Karpas-422 (cell line): Measurements from ENCODE around the gene TAF4B. TPM values are rescaled to one million over a fixed set of nuclear protein-coding genes. Genes with fewer than 3 reads are reported as not detected.

Source experiments
- DNase-seq: peaks from one replicate; pipeline ENCODE4 v3.0.0-alpha.2; 2015
- H2AFZ ChIP-seq: fragments of 200-600 bp; sonication (generic); 2 replicates; pipeline ENCODE4 v1.6.1; 2014; ENCODE audit warnings: antibody characterized with exemption, low read length, mixed read lengths
- H3K27ac ChIP-seq: fragments of 200-600 bp; sonication (generic); 2 replicates; pipeline ENCODE4 v1.5.1; 2014; ENCODE audit warnings: mild to moderate bottlenecking, low read length, moderate library complexity
- H3K27me3 ChIP-seq: fragments of 200-600 bp; sonication (generic); 2 replicates; pipeline ENCODE4 v1.6.1; 2014; ENCODE audit warnings: low read length, mixed read lengths
- H3K36me3 ChIP-seq: fragments of 200-600 bp; sonication (generic); 2 replicates; pipeline ENCODE4 v1.6.1; 2014; ENCODE audit warnings: low read length, mixed read lengths; ENCODE audit not compliant: insufficient read depth
- H3K4me1 ChIP-seq: fragments of 200-600 bp; sonication (generic); 2 replicates; pipeline ENCODE4 v1.6.1; 2014; ENCODE audit warnings: mild to moderate bottlenecking, low read length, mixed read lengths
- H3K4me2 ChIP-seq: fragments of 200-600 bp; sonication (generic); 2 replicates; pipeline ENCODE4 v1.6.1; 2014; ENCODE audit warnings: low read length, low read depth, mild to moderate bottlenecking; ENCODE audit not compliant: poor library complexity, severe bottlenecking
- H3K4me3 ChIP-seq: fragments of 200-600 bp; sonication (generic); 2 replicates; pipeline ENCODE4 v1.5.1; 2014; ENCODE audit warnings: mild to moderate bottlenecking, antibody characterized with exemption, low read length, mixed read lengths
- H3K79me2 ChIP-seq: fragments of 200-600 bp; sonication (generic); 2 replicates; pipeline ENCODE4 v1.6.1; 2014; ENCODE audit warnings: mild to moderate bottlenecking, low read length, mixed read lengths
- H3K9ac ChIP-seq: fragments of 200-600 bp; sonication (generic); 2 replicates; pipeline ENCODE4 v1.6.0; 2014; ENCODE audit warnings: low read length
- H3K9me2 ChIP-seq: fragments of 200-600 bp; sonication (generic), shearing (Covaris generic); replicated peaks from 2 replicates; pipeline ENCODE4 v1.6.0; 2014; ENCODE audit warnings: mild to moderate bottlenecking, low read length, moderate library complexity; ENCODE audit not compliant: insufficient read depth
- H3K9me3 ChIP-seq: fragments of 300-700, 200-600 bp; sonication (generic); 2 replicates; pipeline ENCODE4 v1.6.1; 2014; ENCODE audit warnings: low read length, mixed read lengths
- H4K20me1 ChIP-seq: fragments of 200-600 bp; sonication (generic); 2 replicates; pipeline ENCODE4 v1.6.1; 2014; ENCODE audit warnings: mild to moderate bottlenecking, antibody characterized with exemption, low read length, low read depth; ENCODE audit not compliant: insufficient read depth
- total RNA-seq: library from RNA; depleted of rRNA; stranded (reverse); fragments of >200 nt; shearing (Covaris generic); gene quantifications from 2 replicates; pipeline ENCODE4 v1.2.3, GENCODE V29; 2014; ENCODE audit warnings: low replicate concordance

The TAF4B gene
- total RNA-seq, 1 experiment from 2014 or later = 71.1 TPM

DNA sequence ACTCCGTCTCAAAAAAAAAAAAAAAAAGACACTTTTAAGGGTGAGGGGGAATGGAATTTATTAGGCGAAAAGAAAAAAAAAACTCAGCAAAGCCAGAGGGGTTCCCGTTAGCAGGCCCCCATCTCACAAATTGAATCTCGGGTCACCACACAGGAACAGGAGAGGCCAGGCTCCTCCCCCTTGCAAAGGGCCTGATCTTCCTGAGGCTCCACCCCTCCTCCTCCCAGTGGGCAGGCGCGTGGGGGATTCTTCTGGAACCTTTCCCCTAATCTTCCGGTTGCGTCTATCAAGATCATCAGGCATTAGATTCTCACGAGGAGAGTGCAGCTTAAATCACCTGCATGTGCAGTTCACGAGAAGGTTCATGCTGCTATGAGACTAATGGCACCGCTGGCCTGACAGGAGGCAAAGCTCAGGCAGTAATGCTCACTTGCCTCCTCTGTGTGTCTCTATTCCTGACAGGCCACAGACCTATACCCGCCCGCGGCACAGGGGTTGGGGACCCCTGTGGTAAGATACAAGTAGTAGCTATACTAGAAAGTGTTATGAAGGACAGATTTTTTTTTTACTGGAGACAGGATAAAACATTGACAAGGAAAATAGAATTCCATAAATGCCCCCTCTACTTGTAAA, 45.8 kb downstream of the TAF4B start:
- H4K20me1 ChIP-seq = no peaks in the 10 kb centered on the region

DNA sequence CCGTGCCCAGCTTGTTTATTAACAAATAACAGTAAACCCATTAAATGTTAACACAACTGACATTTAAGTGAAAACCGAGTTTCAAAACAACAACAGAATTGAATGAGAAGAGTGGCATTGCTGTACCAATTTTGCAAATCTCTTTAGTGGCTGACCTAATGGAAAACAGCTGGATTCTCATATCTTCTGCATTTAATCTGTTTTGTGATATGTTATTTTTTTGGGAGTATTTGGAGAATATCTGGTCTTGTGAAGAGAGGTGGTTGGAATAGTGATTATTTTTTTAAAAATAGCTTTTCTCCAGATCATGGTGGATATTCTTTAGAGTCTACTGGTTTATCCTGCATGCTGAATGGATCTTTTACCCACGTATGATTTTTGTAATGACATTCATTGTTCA, 51.1 kb downstream of the TAF4B start:
- Histone ChIP-seq H3K9me3 (no peaks in the 10 kb centered on the region), H3K27ac (no peak overlapping the region), H3K36me3 (peaks cover 85% of the 10 kb centered on the region), H3K79me2 (peaks cover 63% of the 10 kb centered on the region), H3K4me2 (no peak overlapping the region), H3K4me3 (no peak overlapping the region), H2AFZ (no peak overlapping the region), H3K4me1 (peaks cover 22% of the 10 kb centered on the region), H3K9me2 (no peaks in the 10 kb centered on the region), H3K27me3 (no peaks in the 10 kb centered on the region), H4K20me1 (no peaks in the 10 kb centered on the region), H3K9ac (no peak overlapping the region)
- DNase-seq = no peak

More for the DNA sequence above, 45.8 kb downstream of the TAF4B start:
- peaks cover 73% of the 10 kb centered on the region for H3K36me3 ChIP-seq
- peaks cover 31% of the 10 kb centered on the region for H3K4me1 ChIP-seq
- DNase-seq = no peak
- no peaks in the 10 kb centered on the region for H3K9me2 ChIP-seq
- no peaks in the 10 kb centered on the region for H3K27me3 ChIP-seq
- H3K9ac ChIP-seq = no peak overlapping the region
- H3K9me3 ChIP-seq = no peaks in the 10 kb centered on the region
- no peak overlapping the region for H2AFZ ChIP-seq
- H3K27ac ChIP-seq = 0 out of 2 replicates have a peak overlapping the region, but pooled peaks have one; percentile 40
- peaks cover 77% of the 10 kb centered on the region for H3K79me2 ChIP-seq
- H3K4me3 ChIP-seq = no peak overlapping the region
- no peak overlapping the region for H3K4me2 ChIP-seq

GRCh38 chr18:26279428-26279827, 53.2 kb downstream of the TAF4B start:
- Histone ChIP-seq H3K9ac (no peak overlapping the region), H3K9me3 (no peaks in the 10 kb centered on the region), H3K27me3 (no peaks in the 10 kb centered on the region), H3K4me1 (peaks cover 2% of the 10 kb centered on the region), H3K4me2 (no peak overlapping the region), H3K27ac (no peak overlapping the region), H3K79me2 (peaks cover 53% of the 10 kb centered on the region), H3K9me2 (no peaks in the 10 kb centered on the region), H4K20me1 (no peaks in the 10 kb centered on the region), H3K4me3 (no peak overlapping the region), H2AFZ (no peak overlapping the region), H3K36me3 (peaks cover 80% of the 10 kb centered on the region)
- DNase-seq = no peak

DNA sequence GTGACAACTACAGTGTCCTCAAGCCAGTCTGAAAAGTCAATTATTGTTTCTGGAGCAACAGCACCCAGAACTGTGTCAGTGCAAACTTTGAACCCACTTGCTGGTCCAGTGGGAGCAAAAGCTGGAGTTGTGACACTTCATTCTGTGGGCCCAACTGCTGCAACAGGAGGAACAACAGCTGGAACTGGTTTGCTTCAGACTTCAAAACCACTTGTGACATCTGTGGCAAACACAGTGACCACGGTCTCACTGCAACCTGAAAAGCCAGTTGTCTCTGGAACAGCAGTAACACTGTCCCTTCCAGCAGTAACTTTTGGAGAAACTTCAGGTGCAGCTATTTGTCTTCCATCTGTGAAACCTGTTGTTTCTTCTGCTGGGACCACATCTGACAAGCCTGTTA, 59.8 kb downstream of the TAF4B start:
- Histone ChIP-seq H4K20me1 (no peaks in the 10 kb centered on the region), H3K9me2 (no peaks in the 10 kb centered on the region), H3K4me2 (no peak overlapping the region), H3K36me3 (peaks cover 56% of the 10 kb centered on the region), H2AFZ (no peak overlapping the region), H3K9me3 (no peaks in the 10 kb centered on the region), H3K79me2 (peaks cover 74% of the 10 kb centered on the region), H3K9ac (no peak overlapping the region), H3K4me1 (peaks cover 17% of the 10 kb centered on the region), H3K27me3 (no peaks in the 10 kb centered on the region), H3K27ac (no peak overlapping the region), H3K4me3 (no peak overlapping the region)
- DNase-seq = no peak

DNA sequence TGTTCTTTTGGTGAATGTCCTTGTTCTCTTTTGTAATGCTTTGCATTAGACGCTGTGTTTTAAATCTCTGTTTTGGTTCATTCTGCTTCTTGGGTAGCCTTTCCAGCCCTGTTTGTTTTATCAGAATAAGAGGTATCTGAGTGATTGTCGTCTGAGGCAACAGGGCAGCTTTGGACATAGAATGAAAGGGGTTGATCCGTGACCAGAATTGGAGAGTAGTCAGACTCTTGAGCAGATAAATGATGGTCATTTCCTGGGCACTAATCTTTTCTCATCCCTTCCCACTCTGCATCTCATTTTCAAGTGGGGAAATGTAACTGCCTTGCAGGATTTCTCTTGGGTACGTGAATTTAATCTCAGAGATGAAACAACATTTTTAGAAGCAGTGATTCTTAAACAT, 61.4 kb downstream of the TAF4B start:
- Histone ChIP-seq H4K20me1 (no peaks in the 10 kb centered on the region), H3K4me3 (no peak overlapping the region), H3K9ac (no peak overlapping the region), H2AFZ (no peak overlapping the region), H3K4me1 (peaks cover 29% of the 10 kb centered on the region), H3K9me3 (no peaks in the 10 kb centered on the region), H3K27me3 (no peaks in the 10 kb centered on the region), H3K9me2 (no peaks in the 10 kb centered on the region), H3K79me2 (peaks cover 81% of the 10 kb centered on the region), H3K27ac (peak overlapping the region; percentile 5; the same call in 1 of the 2 replicates), H3K4me2 (no peak overlapping the region), H3K36me3 (peaks cover 49% of the 10 kb centered on the region)
- DNase-seq = no peak

- no peaks in the 10 kb centered on the region for H3K9me3 ChIP-seq
- H3K9ac ChIP-seq = no peak overlapping the region
- no peak overlapping the region for H2AFZ ChIP-seq
- H3K4me1 ChIP-seq = peaks cover 54% of the 10 kb centered on the region
- no peak overlapping the region for H3K4me2 ChIP-seq
- H3K27me3 ChIP-seq = no peaks in the 10 kb centered on the region
- no peaks in the 10 kb centered on the region for H4K20me1 ChIP-seq
- peaks cover 90% of the 10 kb centered on the region for H3K79me2 ChIP-seq
- no peak for DNase-seq
- H3K27ac ChIP-seq = peak overlapping the region; percentile 62
- peaks cover 46% of the 10 kb centered on the region for H3K36me3 ChIP-seq
- no peak overlapping the region for H3K4me3 ChIP-seq
- H3K9me2 ChIP-seq = no peaks in the 10 kb centered on the region
Observed at GRCh38 chr18:26290385-26290784, 64.1 kb downstream of the TAF4B start.

- no peak for DNase-seq
- Histone ChIP-seq H3K27me3 (no peaks in the 10 kb centered on the region), H3K4me1 (peaks cover 90% of the 10 kb centered on the region), H3K9ac (no peak overlapping the region), H3K4me2 (peak overlapping the region; percentile 43), H3K79me2 (peaks cover 65% of the 10 kb centered on the region), H4K20me1 (no peaks in the 10 kb centered on the region), H3K27ac (peak overlapping the region; percentile 97), H3K36me3 (peaks cover 25% of the 10 kb centered on the region; the same call in 1 of the 2 replicates), H3K4me3 (no peak overlapping the region), H2AFZ (no peak overlapping the region), H3K9me3 (no peaks in the 10 kb centered on the region), H3K9me2 (no peaks in the 10 kb centered on the region)
Observed at GRCh38 chr18:26293982-26294381, 67.7 kb downstream of the TAF4B start.

- Histone ChIP-seq H3K4me1 (peaks cover 90% of the 10 kb centered on the region), H2AFZ (no peak overlapping the region), H3K36me3 (peaks cover 14% of the 10 kb centered on the region; the same call in 1 of the 2 replicates), H3K4me3 (peak overlapping the region; percentile 47), H3K9me3 (no peaks in the 10 kb centered on the region), H3K9ac (peak overlapping the region; percentile 56), H3K27me3 (no peaks in the 10 kb centered on the region), H4K20me1 (no peaks in the 10 kb centered on the region), H3K27ac (peak overlapping the region; percentile 97), H3K79me2 (peaks cover 59% of the 10 kb centered on the region), H3K9me2 (no peaks in the 10 kb centered on the region), H3K4me2 (peak overlapping the region; percentile 70)
- no peak for DNase-seq
Observed at GRCh38 chr18:26298107-26298506, 71.9 kb downstream of the TAF4B start.
